Panc1 (cell line): ENCODE data around the gene SUCLG2.

ENCODE experiments used
- POLR2AphosphoS5 ChIP-seq: IDR thresholded peaks from 2 replicates; pipeline ENCODE4 v1.6.1; 2012; ENCODE audit warnings: mild to moderate bottlenecking, low read depth, low read length, moderate library complexity
- SIN3A ChIP-seq: IDR thresholded peaks from 2 replicates; pipeline ENCODE4 v1.6.1; 2012; ENCODE audit warnings: low read depth, mild to moderate bottlenecking, low read length, moderate library complexity, borderline replicate concordance; ENCODE audit not compliant: insufficient read depth
- TCF7L2 ChIP-seq: IDR thresholded peaks from 2 replicates; pipeline ENCODE4 v1.6.1; 2011; ENCODE audit warnings: mild to moderate bottlenecking, low read depth, low read length, inconsistent platforms
- TF ChIP-seq, protein P1 (sequence below): fragments of 450-650 bp; IDR thresholded peaks from 2 replicates; pipeline ENCODE4 v1.5.1; 2017; ENCODE audit warnings: mild to moderate bottlenecking
- TF ChIP-seq, protein P2 (sequence below), 2 experiments: IDR thresholded peaks; 2 replicates each; pipeline ENCODE4 v1.6.1; 2011 to 2012; ENCODE audit warnings: low read depth in 2 of 2, control low read depth in 1 of 2, low read length in 1 of 2, mild to moderate bottlenecking in 1 of 2, moderate library complexity in 1 of 2; ENCODE audit not compliant: insufficient read depth in 1 of 2

DNA sequence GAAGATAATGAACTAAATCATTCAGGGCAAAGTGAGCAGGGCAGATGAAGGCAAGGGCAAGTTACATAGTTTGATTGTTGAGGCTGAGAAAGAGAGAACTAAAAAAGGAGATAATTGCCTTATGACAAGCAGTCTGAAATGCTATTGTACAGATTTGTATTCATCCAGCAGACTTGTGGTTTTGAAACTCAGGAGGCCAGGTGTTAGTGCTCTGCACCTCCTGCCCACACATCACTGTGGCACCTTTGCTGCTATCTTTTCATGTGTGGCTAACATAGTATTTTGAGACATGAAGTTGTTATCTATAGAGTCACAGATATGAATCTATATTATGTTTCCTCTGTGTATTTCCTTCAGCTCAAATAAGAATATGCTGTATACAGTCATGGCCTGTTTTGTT is 24.3 kb upstream of the SUCLG2 start:
- TF ChIP-seq, protein P1, sequence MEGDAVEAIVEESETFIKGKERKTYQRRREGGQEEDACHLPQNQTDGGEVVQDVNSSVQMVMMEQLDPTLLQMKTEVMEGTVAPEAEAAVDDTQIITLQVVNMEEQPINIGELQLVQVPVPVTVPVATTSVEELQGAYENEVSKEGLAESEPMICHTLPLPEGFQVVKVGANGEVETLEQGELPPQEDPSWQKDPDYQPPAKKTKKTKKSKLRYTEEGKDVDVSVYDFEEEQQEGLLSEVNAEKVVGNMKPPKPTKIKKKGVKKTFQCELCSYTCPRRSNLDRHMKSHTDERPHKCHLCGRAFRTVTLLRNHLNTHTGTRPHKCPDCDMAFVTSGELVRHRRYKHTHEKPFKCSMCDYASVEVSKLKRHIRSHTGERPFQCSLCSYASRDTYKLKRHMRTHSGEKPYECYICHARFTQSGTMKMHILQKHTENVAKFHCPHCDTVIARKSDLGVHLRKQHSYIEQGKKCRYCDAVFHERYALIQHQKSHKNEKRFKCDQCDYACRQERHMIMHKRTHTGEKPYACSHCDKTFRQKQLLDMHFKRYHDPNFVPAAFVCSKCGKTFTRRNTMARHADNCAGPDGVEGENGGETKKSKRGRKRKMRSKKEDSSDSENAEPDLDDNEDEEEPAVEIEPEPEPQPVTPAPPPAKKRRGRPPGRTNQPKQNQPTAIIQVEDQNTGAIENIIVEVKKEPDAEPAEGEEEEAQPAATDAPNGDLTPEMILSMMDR, result no peak
- TF ChIP-seq, protein P2, sequence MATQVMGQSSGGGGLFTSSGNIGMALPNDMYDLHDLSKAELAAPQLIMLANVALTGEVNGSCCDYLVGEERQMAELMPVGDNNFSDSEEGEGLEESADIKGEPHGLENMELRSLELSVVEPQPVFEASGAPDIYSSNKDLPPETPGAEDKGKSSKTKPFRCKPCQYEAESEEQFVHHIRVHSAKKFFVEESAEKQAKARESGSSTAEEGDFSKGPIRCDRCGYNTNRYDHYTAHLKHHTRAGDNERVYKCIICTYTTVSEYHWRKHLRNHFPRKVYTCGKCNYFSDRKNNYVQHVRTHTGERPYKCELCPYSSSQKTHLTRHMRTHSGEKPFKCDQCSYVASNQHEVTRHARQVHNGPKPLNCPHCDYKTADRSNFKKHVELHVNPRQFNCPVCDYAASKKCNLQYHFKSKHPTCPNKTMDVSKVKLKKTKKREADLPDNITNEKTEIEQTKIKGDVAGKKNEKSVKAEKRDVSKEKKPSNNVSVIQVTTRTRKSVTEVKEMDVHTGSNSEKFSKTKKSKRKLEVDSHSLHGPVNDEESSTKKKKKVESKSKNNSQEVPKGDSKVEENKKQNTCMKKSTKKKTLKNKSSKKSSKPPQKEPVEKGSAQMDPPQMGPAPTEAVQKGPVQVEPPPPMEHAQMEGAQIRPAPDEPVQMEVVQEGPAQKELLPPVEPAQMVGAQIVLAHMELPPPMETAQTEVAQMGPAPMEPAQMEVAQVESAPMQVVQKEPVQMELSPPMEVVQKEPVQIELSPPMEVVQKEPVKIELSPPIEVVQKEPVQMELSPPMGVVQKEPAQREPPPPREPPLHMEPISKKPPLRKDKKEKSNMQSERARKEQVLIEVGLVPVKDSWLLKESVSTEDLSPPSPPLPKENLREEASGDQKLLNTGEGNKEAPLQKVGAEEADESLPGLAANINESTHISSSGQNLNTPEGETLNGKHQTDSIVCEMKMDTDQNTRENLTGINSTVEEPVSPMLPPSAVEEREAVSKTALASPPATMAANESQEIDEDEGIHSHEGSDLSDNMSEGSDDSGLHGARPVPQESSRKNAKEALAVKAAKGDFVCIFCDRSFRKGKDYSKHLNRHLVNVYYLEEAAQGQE (IDR thresholded peaks at IDR 0.05; ENCODE audit: insufficient read depth in 1 of 2, low read depth in 2 of 2, low read length in 1 of 2), result no peak
- TF ChIP-seq POLR2AphosphoS5, result no peak
- no peak for TF ChIP-seq TCF7L2
- no peak for TF ChIP-seq SIN3A
